HEK293 (cell line): ENCODE measurements around the gene ANKRA2.

ENCODE experiments used
- CTCF ChIA-PET: fragments of 350-600 bp; formaldehyde crosslinking; extraction: SDS; loops from one replicate; lab custom pipeline; 2021; ENCODE audit warnings: antibody characterized with exemption; lab: Yijun Ruan, JAX
- POLR2A ChIA-PET: fragments of 300-600 bp; formaldehyde crosslinking; extraction: SDS; loops from one replicate; lab custom pipeline; 2020; ENCODE audit warnings: antibody characterized with exemption, inconsistent platforms; lab: Yijun Ruan, JAX
- H3K27ac ChIP-seq: fragments of 200-500 bp; sonication (Bioruptor generic); 2 replicates; pipeline ENCODE4 v1.5.1; 2014; ENCODE audit warnings: low read depth, low read length, control low read depth, inconsistent platforms; ENCODE audit errors: extremely low read depth
- H3K36me3 ChIP-seq, 2 experiments: fragments of 200-500 bp in 1 of 2; sonication (Bioruptor generic) in 1 of 2; 1 replicate in 1 of 2; 2 replicates in 1 of 2; pipeline ENCODE4 v1.5.1; 2014 to 2017; ENCODE audit warnings: inconsistent platforms in 2 of 2, low read length in 2 of 2; ENCODE audit not compliant: control insufficient read depth in 2 of 2, insufficient read depth in 1 of 2
- H3K4me1 ChIP-seq: fragments of 200-500 bp; sonication (Bioruptor generic); 2 replicates; pipeline ENCODE4 v1.5.1; 2014; ENCODE audit warnings: mild to moderate bottlenecking, low read length, inconsistent platforms; ENCODE audit not compliant: control insufficient read depth, insufficient read depth
- H3K4me3 ChIP-seq: 2 replicates; pipeline ENCODE4 v1.5.1; 2011; ENCODE audit warnings: low read depth, mild to moderate bottlenecking, control low read depth, low read length, moderate library complexity
- H3K9me3 ChIP-seq: fragments of 200-500 bp; sonication (Bioruptor generic); 2 replicates; pipeline ENCODE4 v1.5.1; 2014; ENCODE audit warnings: low read depth, low read length, inconsistent platforms; ENCODE audit not compliant: control insufficient read depth, insufficient read depth
- BCL11B ChIP-seq: fragments of 450-650 bp; formaldehyde crosslinking; IDR thresholded peaks from 2 replicates; pipeline ENCODE4 v1.5.1; 2016; ENCODE audit warnings: low read depth, missing biosample characterization, missing genetic modification characterization
- GFI1B ChIP-seq: fragments of 450-650 bp; formaldehyde crosslinking; IDR thresholded peaks from 2 replicates; pipeline ENCODE4 v1.5.1; 2016; ENCODE audit warnings: missing biosample characterization, missing genetic modification characterization
- SP7 ChIP-seq: fragments of 450-650 bp; formaldehyde crosslinking; IDR thresholded peaks from 2 replicates; pipeline ENCODE4 v1.5.1; 2016; ENCODE audit warnings: missing biosample characterization, missing genetic modification characterization
- YY1 ChIP-seq: fragments of 450-650 bp; formaldehyde crosslinking; IDR thresholded peaks from 2 replicates; pipeline ENCODE4 v1.5.1; 2018; ENCODE audit warnings: missing biosample characterization, missing genetic modification characterization
- ZBTB17 ChIP-seq: fragments of 450-650 bp; formaldehyde crosslinking; IDR thresholded peaks from 2 replicates; pipeline ENCODE4 v1.5.1; 2016; ENCODE audit warnings: missing biosample characterization, missing genetic modification characterization
- ZNF23 ChIP-seq: fragments of 450-650 bp; formaldehyde crosslinking; IDR thresholded peaks from 2 replicates; pipeline ENCODE4 v1.5.1; 2016; ENCODE audit warnings: missing biosample characterization, missing genetic modification characterization, borderline replicate concordance
- ZNF26 ChIP-seq: fragments of 450-650 bp; formaldehyde crosslinking; IDR thresholded peaks from 2 replicates; pipeline ENCODE4 v1.5.1; 2016; ENCODE audit warnings: missing biosample characterization, missing genetic modification characterization
- ZNF266 ChIP-seq: fragments of 450-650 bp; formaldehyde crosslinking; IDR thresholded peaks from 2 replicates; pipeline ENCODE4 v1.5.1; 2016; ENCODE audit warnings: missing biosample characterization, missing genetic modification characterization, low read depth
- ZNF324 ChIP-seq: fragments of 450-650 bp; formaldehyde crosslinking; IDR thresholded peaks from 2 replicates; pipeline ENCODE4 v1.5.1; 2016; ENCODE audit warnings: missing biosample characterization, missing genetic modification characterization
- ZNF362 ChIP-seq: fragments of 450-650 bp; formaldehyde crosslinking; IDR thresholded peaks from 2 replicates; pipeline ENCODE4 v1.5.1; 2016; ENCODE audit warnings: missing biosample characterization, missing genetic modification characterization
- ZNF366 ChIP-seq: fragments of 450-650 bp; formaldehyde crosslinking; conservative IDR thresholded peaks from 2 replicates; pipeline ENCODE4 v1.5.1; 2016; ENCODE audit warnings: missing biosample characterization, missing genetic modification characterization
- ZNF37A ChIP-seq: fragments of 450-650 bp; IDR thresholded peaks from 2 replicates; pipeline ENCODE4 v1.5.1; 2018; ENCODE audit warnings: missing biosample characterization, missing genetic modification characterization
- ZNF501 ChIP-seq: fragments of 450-650 bp; formaldehyde crosslinking; IDR thresholded peaks from 2 replicates; pipeline ENCODE4 v1.5.1; 2016; ENCODE audit warnings: missing biosample characterization, missing genetic modification characterization
- ZNF571 ChIP-seq: fragments of 450-650 bp; formaldehyde crosslinking; IDR thresholded peaks from 2 replicates; pipeline ENCODE4 v1.5.0; 2017; ENCODE audit warnings: missing biosample characterization, missing genetic modification characterization
- ZNF664 ChIP-seq: fragments of 450-650 bp; formaldehyde crosslinking; IDR thresholded peaks from 2 replicates; pipeline ENCODE4 v1.5.1; 2016; ENCODE audit warnings: missing biosample characterization, missing genetic modification characterization
- ZNF692 ChIP-seq: fragments of 450-650 bp; formaldehyde crosslinking; IDR thresholded peaks from 2 replicates; pipeline ENCODE4 v1.5.1; 2016; ENCODE audit warnings: missing biosample characterization, missing genetic modification characterization
- ZNF785 ChIP-seq: fragments of 450-650 bp; formaldehyde crosslinking; IDR thresholded peaks from 2 replicates; pipeline ENCODE4 v1.5.1; 2016; ENCODE audit warnings: missing biosample characterization, missing genetic modification characterization
- ZNF830 ChIP-seq: fragments of 450-650 bp; IDR thresholded peaks from 2 replicates; pipeline ENCODE4 v1.5.0; 2018; ENCODE audit warnings: missing biosample characterization, missing genetic modification characterization, low read depth, mild to moderate bottlenecking, moderate library complexity
- TF ChIP-seq, protein P1 (sequence below): fragments of 450-650 bp; formaldehyde crosslinking; optimal IDR thresholded peaks from 2 replicates; pipeline ENCODE3; 2016; ENCODE audit warnings: missing biosample characterization, mild to moderate bottlenecking, missing genetic modification characterization

ANKRA2 gene

DNA sequence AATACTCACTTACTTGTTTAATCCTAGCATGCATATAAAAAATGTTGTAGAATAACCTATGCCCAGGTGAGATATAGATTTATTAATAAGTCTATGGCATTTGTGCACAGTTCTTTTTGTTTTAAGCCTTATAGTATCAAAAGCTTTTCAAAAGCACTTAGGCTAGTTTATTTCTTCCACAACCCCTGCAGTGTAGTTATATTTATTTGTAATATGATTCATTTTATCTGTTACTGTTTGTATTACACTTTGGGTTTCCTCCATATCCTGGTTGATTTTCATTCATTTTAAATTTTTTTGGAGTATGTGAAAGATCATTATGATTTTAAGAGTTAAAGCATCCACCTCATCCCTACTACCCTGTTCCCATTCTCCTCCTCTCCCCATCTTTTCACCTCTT lies 41.8 kb upstream of the ANKRA2 start:
- POLR2A ChIA-PET, result interaction anchor here (1.0 kb wide), 1 partner anchor 35 kb away, joined by 3 read pairs; no protein-coding TSS in a partner anchor
- TF ChIP-seq ZNF571 (tag by site-specific recombination) (no peak), BCL11B (tag by site-specific recombination) (no peak), ZNF23 (tag by site-specific recombination) (no peak)
- CTCF ChIA-PET, result interaction anchor here (0.5 to 1.1 kb wide), 4 partner anchors 10 to 1788 kb away, joined by 3 to 11 read pairs (median 3); no protein-coding TSS in a partner anchor

GRCh38 chr5:73606206-73606753 lies 40.8 kb upstream of the ANKRA2 start:
- H3K9me3 ChIP-seq, result no peaks in the 10 kb centered on the region
- ChIA-PET CTCF (interaction anchor here (0.6 to 1.1 kb wide), 6 partner anchors 9 to 235 kb away, joined by 3 to 11 read pairs (median 3); no protein-coding TSS in a partner anchor), POLR2A (no interaction called here)
- H3K4me3 ChIP-seq, result no peak overlapping the region
- TF ChIP-seq YY1 (tag by site-specific recombination), result no peak
- TF ChIP-seq ZNF37A, result no peak
- TF ChIP-seq ZNF501 (tag by site-specific recombination), result no peak
- TF ChIP-seq ZNF26, result no peak
- TF ChIP-seq ZNF692 (tag by site-specific recombination), result no peak
- TF ChIP-seq GFI1B (tag by site-specific recombination), result no peak
- TF ChIP-seq SP7, result no peak
- TF ChIP-seq, protein P1, sequence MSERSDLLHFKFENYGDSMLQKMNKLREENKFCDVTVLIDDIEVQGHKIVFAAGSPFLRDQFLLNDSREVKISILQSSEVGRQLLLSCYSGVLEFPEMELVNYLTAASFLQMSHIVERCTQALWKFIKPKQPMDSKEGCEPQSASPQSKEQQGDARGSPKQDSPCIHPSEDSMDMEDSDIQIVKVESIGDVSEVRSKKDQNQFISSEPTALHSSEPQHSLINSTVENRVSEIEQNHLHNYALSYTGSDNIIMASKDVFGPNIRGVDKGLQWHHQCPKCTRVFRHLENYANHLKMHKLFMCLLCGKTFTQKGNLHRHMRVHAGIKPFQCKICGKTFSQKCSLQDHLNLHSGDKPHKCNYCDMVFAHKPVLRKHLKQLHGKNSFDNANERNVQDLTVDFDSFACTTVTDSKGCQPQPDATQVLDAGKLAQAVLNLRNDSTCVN, result no peak
- TF ChIP-seq ZNF366 (tag by site-specific recombination), result no peak
- TF ChIP-seq ZBTB17 (tag by site-specific recombination), result no peak
- no peak for TF ChIP-seq ZNF362
- no peak for TF ChIP-seq ZNF830 (tag by site-specific recombination)
- TF ChIP-seq ZNF664 (tag by site-specific recombination), result no peak
- no peak for TF ChIP-seq ZNF785
- TF ChIP-seq ZNF324 (tag by site-specific recombination), result no peak
- no peak for TF ChIP-seq ZNF266 (tag by site-specific recombination)
- TF ChIP-seq, all 188 proteins: peak for 0
- H3K4me1 ChIP-seq, result no peaks in the 10 kb centered on the region
- no peaks in the 10 kb centered on the region for H3K36me3 ChIP-seq
- no peak overlapping the region for H3K27ac ChIP-seq

More for the DNA sequence above, 41.8 kb upstream of the ANKRA2 start:
- no peaks in the 10 kb centered on the region for H3K36me3 ChIP-seq
- H3K4me1 ChIP-seq, result no peaks in the 10 kb centered on the region
- no peak overlapping the region for H3K4me3 ChIP-seq
- H3K9me3 ChIP-seq, result no peaks in the 10 kb centered on the region
- H3K27ac ChIP-seq, result no peak overlapping the region
